AG09319 (cell line): Measurements from ENCODE around the gene CDH15.

Experiments
- DNase-seq: peaks from one replicate; pipeline ENCODE4 v3.0.0-alpha.2; 2010; ENCODE audit warnings: low read depth; ENCODE audit errors: extremely low read depth
- TF ChIP-seq, protein P1 (sequence below): IDR thresholded peaks from 2 replicates; pipeline ENCODE4 v1.5.1; 2011; ENCODE audit warnings: low read depth, mild to moderate bottlenecking, inconsistent platforms, low read length, moderate library complexity

The CDH15 gene

GRCh38 chr16:89159066-89159849, 12.3 kb upstream of the CDH15 start:
- DNase-seq: no peak
- TF ChIP-seq, protein P1, sequence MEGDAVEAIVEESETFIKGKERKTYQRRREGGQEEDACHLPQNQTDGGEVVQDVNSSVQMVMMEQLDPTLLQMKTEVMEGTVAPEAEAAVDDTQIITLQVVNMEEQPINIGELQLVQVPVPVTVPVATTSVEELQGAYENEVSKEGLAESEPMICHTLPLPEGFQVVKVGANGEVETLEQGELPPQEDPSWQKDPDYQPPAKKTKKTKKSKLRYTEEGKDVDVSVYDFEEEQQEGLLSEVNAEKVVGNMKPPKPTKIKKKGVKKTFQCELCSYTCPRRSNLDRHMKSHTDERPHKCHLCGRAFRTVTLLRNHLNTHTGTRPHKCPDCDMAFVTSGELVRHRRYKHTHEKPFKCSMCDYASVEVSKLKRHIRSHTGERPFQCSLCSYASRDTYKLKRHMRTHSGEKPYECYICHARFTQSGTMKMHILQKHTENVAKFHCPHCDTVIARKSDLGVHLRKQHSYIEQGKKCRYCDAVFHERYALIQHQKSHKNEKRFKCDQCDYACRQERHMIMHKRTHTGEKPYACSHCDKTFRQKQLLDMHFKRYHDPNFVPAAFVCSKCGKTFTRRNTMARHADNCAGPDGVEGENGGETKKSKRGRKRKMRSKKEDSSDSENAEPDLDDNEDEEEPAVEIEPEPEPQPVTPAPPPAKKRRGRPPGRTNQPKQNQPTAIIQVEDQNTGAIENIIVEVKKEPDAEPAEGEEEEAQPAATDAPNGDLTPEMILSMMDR: no peak

DNA sequence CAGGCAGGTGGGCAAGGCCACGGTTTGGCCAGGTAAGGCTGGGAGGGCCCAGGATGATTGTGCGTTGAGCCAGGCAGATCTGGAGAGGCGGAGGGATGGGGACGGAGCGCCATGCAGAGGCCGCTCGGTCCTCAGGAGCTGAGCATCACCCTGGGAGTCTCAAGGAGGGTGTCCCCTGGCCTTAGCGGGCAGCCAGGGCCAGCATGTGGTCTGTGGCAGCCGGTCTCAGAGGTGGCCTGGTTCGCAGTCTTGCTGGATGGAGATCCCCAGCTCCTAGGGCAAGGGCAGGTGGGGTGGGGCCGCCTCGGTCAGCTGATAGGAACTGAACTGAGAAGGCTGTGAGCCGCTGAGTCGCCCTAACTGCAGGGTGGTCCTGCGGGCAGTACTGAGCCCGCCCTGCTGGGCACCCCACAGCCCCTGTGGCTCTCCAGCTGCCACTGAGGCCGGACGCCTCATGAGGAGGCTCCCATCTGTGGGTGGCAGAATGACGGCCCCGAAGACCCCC, 11.6 kb upstream of the CDH15 start:
- DNase-seq: no peak
- TF ChIP-seq, protein P1: no peak

GRCh38 chr16:89160977-89161701, 10.4 kb upstream of the CDH15 start:
- TF ChIP-seq, protein P1: no peak
- no peak for DNase-seq

DNA sequence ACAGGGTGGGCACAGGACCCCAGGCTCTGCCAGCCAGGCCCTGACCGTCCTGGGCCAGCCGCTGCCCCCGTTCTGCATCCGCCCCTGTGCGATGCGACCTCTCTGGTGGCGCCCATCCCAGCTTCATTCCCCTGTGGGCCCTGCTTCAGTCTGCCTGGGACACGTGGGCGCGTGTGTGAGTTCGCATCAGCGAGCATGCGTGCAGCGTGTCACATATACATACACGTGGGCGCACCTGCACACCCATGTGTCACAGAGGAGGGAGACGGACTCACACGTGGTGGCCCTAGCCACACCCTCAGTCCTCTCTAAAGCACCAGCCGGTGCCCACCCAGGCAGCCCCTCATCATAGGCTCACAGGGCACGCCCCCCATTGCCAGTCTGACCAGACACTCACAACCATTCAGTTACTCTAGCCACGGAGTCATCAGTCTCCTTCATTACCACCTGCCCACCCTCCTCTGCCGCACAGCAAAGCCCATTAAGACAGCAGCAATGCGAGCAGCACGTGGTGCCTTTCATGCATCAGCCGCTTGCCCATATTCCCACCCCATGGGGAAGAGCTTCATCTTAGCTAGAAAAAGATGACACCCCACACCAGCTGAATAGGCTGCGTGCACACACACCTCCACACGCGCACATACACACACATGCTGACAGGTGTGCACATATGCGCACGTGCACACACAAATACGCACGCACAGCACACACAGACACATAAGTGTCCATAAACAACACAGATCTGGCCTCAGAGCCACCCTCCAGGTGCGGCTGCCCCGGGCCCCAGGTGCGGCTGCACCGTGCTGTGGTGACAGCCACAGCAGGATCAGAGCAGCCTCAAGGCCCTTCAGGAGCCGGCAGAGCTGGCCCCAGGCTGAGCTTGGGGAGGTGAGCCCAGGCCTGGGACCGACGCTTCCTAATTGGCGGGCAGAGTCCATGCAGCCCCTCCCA, 9.5 kb upstream of the CDH15 start:
- no peak for DNase-seq
- TF ChIP-seq, protein P1: no peak

- DNase-seq: no peak
These were observed 8.3 kb upstream of the CDH15 start for GRCh38 chr16:89163297-89163696.

DNA sequence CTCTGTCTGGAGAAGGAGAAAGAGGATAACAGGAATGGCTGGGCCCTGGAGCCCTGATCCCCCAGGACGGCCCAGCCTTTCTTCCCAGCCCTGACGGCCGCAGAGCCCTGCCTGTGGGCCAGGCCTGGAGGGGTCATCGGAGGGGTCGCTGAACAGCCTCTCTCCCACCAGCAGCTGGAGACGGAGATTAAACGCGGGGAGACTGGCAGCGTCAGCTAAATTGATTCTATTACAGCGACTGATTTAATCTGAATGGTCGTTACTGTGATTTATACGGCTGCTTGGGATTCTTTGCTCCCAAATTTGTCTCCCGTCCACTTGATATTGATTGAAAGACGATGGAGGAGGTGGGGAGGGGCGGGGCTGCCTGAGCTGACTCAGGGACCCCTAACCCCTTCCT, 7.1 kb upstream of the CDH15 start:
- TF ChIP-seq, protein P1: no peak
- no peak for DNase-seq

More at GRCh38 chr16:89163297-89163696, 8.3 kb upstream of the CDH15 start:
- TF ChIP-seq, protein P1: no peak
